Panc1 (cell line): ENCODE measurements around the gene CLEC4G. TPM values are rescaled to one million over a fixed set of nuclear protein-coding genes. Genes with fewer than 3 reads are reported as not detected.

ENCODE experiments used
- ATAC-seq: fragments of 200-7000 bp; cut with Tn5 transposase; 2 replicates; pipeline ENCODE4 v1.9.1; 2020; ENCODE audit warnings: mild to moderate bottlenecking, moderate library complexity
- BruUV-seq: library from RNA; stranded (reverse); fragments of 400-500 nt; replicated peaks from 2 replicates; lab custom pipeline; 2021; lab: Mats Ljungman, UMichigan
- CTCF ChIA-PET: fragments of 300-600 bp; sonication (Branson Sonifier 250); formaldehyde crosslinking; loops from one replicate; lab custom pipeline; 2022; ENCODE audit warnings: antibody characterized with exemption; lab: Charles Lee
- POLR2A ChIA-PET: fragments of 300-600 bp; sonication (Branson Sonifier 250); formaldehyde crosslinking; loops from one replicate; lab custom pipeline; 2022; ENCODE audit warnings: antibody characterized with exemption; lab: Charles Lee
- DNase-seq: peaks from one replicate; pipeline ENCODE4 v3.0.0-alpha.2; 2010; ENCODE audit warnings: low read depth, low spot score
- H3K27ac ChIP-seq: 2 replicates; pipeline ENCODE4 v1.5.1; 2011; ENCODE audit warnings: mild to moderate bottlenecking, low read length, inconsistent platforms
- H3K27me3 ChIP-seq: fragments of 200-500 bp; sonication (Bioruptor generic); 2 replicates; pipeline ENCODE4 v1.6.0; 2014; ENCODE audit warnings: low read length, inconsistent platforms; ENCODE audit not compliant: control insufficient read depth, insufficient read depth
- H3K36me3 ChIP-seq: fragments of 200-500 bp; sonication (Bioruptor generic); 2 replicates; pipeline ENCODE4 v1.5.1; 2014; ENCODE audit warnings: inconsistent platforms, mild to moderate bottlenecking, low read length, moderate library complexity; ENCODE audit not compliant: control insufficient read depth, insufficient read depth
- H3K4me1 ChIP-seq: 2 replicates; pipeline ENCODE4 v1.5.1; 2011; ENCODE audit warnings: inconsistent platforms, mild to moderate bottlenecking, low read length, moderate library complexity; ENCODE audit not compliant: control insufficient read depth, insufficient read depth
- H3K4me3 ChIP-seq, 2 experiments: 2 replicates each; pipeline ENCODE4 v1.5.1; 2011 to 2012; ENCODE audit warnings: low read depth in 2 of 2, low read length in 2 of 2, mild to moderate bottlenecking in 2 of 2, inconsistent platforms in 1 of 2, moderate library complexity in 1 of 2
- H3K9me3 ChIP-seq: fragments of 200-500 bp; sonication (Bioruptor generic); 2 replicates; pipeline ENCODE4 v1.5.1; 2014; ENCODE audit warnings: low read depth, mild to moderate bottlenecking, inconsistent platforms, low read length, moderate library complexity; ENCODE audit not compliant: control insufficient read depth, insufficient read depth
- POLR2AphosphoS5 ChIP-seq: IDR thresholded peaks from 2 replicates; pipeline ENCODE4 v1.6.1; 2012; ENCODE audit warnings: mild to moderate bottlenecking, low read depth, low read length, moderate library complexity
- SIN3A ChIP-seq: IDR thresholded peaks from 2 replicates; pipeline ENCODE4 v1.6.1; 2012; ENCODE audit warnings: low read depth, mild to moderate bottlenecking, low read length, moderate library complexity, borderline replicate concordance; ENCODE audit not compliant: insufficient read depth
- TCF7L2 ChIP-seq: IDR thresholded peaks from 2 replicates; pipeline ENCODE4 v1.6.1; 2011; ENCODE audit warnings: mild to moderate bottlenecking, low read depth, low read length, inconsistent platforms
- in situ Hi-C: cut with HindIII; loops from 2 replicates; pipeline ENCODE4 v1.10.0; 2016; ENCODE audit warnings: low sequenced_read_pairs, low pct_unique_long_range_greater_than_20kb
- intact Hi-C: fragments of 100-400 bp; cut with micrococcal nuclease; formaldehyde crosslinking; loops from one replicate; pipeline ENCODE4 v1.10.0; 2022; ENCODE audit not compliant: unreplicated experiment
- total RNA-seq: library from RNA; stranded (reverse); gene quantifications from one replicate; pipeline ENCODE4 v1.2.1, GENCODE V29; 2021; ENCODE audit not compliant: unreplicated experiment
- TF ChIP-seq, protein P1 (sequence below): fragments of 450-650 bp; IDR thresholded peaks from 2 replicates; pipeline ENCODE4 v1.5.1; 2017; ENCODE audit warnings: mild to moderate bottlenecking
- TF ChIP-seq, protein P2 (sequence below), 2 experiments: IDR thresholded peaks; 2 replicates each; pipeline ENCODE4 v1.6.1; 2011 to 2012; ENCODE audit warnings: low read depth in 2 of 2, control low read depth in 1 of 2, low read length in 1 of 2, mild to moderate bottlenecking in 1 of 2, moderate library complexity in 1 of 2; ENCODE audit not compliant: insufficient read depth in 1 of 2

The CLEC4G gene
- total RNA-seq, 1 experiment from 2014 or later: not detected

GRCh38 chr19:7730286-7731217 lies 1.4 kb downstream of the CLEC4G start:
- Histone ChIP-seq H3K27ac (no peak overlapping the region), H3K36me3 (no peaks in the 10 kb centered on the region), H3K4me3 (no peak overlapping the region), H3K9me3 (no peaks in the 10 kb centered on the region), H3K4me1 (no peaks in the 10 kb centered on the region), H3K27me3 (no peaks in the 10 kb centered on the region; the same call in 1 of the 2 replicates)
- intact Hi-C loops (no loop called here), in situ Hi-C loops (no loop called here)
- ATAC-seq (no peak), DNase-seq (no peak)
- TF ChIP-seq, protein P1, sequence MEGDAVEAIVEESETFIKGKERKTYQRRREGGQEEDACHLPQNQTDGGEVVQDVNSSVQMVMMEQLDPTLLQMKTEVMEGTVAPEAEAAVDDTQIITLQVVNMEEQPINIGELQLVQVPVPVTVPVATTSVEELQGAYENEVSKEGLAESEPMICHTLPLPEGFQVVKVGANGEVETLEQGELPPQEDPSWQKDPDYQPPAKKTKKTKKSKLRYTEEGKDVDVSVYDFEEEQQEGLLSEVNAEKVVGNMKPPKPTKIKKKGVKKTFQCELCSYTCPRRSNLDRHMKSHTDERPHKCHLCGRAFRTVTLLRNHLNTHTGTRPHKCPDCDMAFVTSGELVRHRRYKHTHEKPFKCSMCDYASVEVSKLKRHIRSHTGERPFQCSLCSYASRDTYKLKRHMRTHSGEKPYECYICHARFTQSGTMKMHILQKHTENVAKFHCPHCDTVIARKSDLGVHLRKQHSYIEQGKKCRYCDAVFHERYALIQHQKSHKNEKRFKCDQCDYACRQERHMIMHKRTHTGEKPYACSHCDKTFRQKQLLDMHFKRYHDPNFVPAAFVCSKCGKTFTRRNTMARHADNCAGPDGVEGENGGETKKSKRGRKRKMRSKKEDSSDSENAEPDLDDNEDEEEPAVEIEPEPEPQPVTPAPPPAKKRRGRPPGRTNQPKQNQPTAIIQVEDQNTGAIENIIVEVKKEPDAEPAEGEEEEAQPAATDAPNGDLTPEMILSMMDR: no peak
- TF ChIP-seq, protein P2, sequence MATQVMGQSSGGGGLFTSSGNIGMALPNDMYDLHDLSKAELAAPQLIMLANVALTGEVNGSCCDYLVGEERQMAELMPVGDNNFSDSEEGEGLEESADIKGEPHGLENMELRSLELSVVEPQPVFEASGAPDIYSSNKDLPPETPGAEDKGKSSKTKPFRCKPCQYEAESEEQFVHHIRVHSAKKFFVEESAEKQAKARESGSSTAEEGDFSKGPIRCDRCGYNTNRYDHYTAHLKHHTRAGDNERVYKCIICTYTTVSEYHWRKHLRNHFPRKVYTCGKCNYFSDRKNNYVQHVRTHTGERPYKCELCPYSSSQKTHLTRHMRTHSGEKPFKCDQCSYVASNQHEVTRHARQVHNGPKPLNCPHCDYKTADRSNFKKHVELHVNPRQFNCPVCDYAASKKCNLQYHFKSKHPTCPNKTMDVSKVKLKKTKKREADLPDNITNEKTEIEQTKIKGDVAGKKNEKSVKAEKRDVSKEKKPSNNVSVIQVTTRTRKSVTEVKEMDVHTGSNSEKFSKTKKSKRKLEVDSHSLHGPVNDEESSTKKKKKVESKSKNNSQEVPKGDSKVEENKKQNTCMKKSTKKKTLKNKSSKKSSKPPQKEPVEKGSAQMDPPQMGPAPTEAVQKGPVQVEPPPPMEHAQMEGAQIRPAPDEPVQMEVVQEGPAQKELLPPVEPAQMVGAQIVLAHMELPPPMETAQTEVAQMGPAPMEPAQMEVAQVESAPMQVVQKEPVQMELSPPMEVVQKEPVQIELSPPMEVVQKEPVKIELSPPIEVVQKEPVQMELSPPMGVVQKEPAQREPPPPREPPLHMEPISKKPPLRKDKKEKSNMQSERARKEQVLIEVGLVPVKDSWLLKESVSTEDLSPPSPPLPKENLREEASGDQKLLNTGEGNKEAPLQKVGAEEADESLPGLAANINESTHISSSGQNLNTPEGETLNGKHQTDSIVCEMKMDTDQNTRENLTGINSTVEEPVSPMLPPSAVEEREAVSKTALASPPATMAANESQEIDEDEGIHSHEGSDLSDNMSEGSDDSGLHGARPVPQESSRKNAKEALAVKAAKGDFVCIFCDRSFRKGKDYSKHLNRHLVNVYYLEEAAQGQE (IDR thresholded peaks at IDR 0.05; ENCODE audit: insufficient read depth in 1 of 2, low read depth in 2 of 2, low read length in 1 of 2): no peak
- no peak for TF ChIP-seq POLR2AphosphoS5
- TF ChIP-seq SIN3A: no peak
- no peak for TF ChIP-seq TCF7L2
- POLR2A ChIA-PET: no interaction called here
- CTCF ChIA-PET: no interaction called here
- BruUV-seq: no TSS peak

GRCh38 chr19:7729831-7730285 lies 2.1 kb downstream of the CLEC4G start:
- ATAC-seq (no peak), DNase-seq (no peak)
- no TSS peak for BruUV-seq
- intact Hi-C loops (no loop called here), in situ Hi-C loops (no loop called here)
- TF ChIP-seq, protein P2 (IDR thresholded peaks at IDR 0.05; ENCODE audit: insufficient read depth in 1 of 2, low read depth in 2 of 2, low read length in 1 of 2): no peak
- TF ChIP-seq, protein P1: no peak
- TF ChIP-seq TCF7L2 (no peak), POLR2AphosphoS5 (no peak), SIN3A (no peak)
- H3K9me3 ChIP-seq: no peaks in the 10 kb centered on the region
- no peaks in the 10 kb centered on the region; the same call in 1 of the 2 replicates for H3K27me3 ChIP-seq
- H3K36me3 ChIP-seq: no peaks in the 10 kb centered on the region
- no peak overlapping the region for H3K4me3 ChIP-seq
- ChIA-PET CTCF (no interaction called here), POLR2A (no interaction called here)
- no peaks in the 10 kb centered on the region for H3K4me1 ChIP-seq
- H3K27ac ChIP-seq: no peak overlapping the region
